Psoas muscle (tissue), 8 donors: ENCODE measurements around the gene COL4A2. TPM values are rescaled to one million over a fixed set of nuclear protein-coding genes. Genes with fewer than 3 reads are reported as not detected.
"Not testable (repeated sequence)": the region's sequence is repeated elsewhere in the genome, so short reads cannot be mapped to it uniquely, and the experiment has no call there.

Experiments used
- ATAC-seq, 4 donors: fragments of 200-7000 bp; cut with Tn5 transposase; one replicate each; pipeline ENCODE4 v1.9.1; 2020; ENCODE audit warnings: moderate library complexity in 3 of 4, mild to moderate bottlenecking in 2 of 4
- DNase-seq, 2 donors: peaks; one replicate each; pipeline ENCODE4 v3.0.0-alpha.2; 2020
- H3K27ac ChIP-seq: fragments of 200-600 bp; one replicate; pipeline ENCODE4 v1.8.0; 2022
- H3K27me3 ChIP-seq, 3 donors: fragments of 200-600 bp in 1 of 3; one replicate each; pipeline versions ENCODE4 v1.6.1 to v1.8.0; 2013 to 2022; ENCODE audit warnings: low read length in 2 of 3, mild to moderate bottlenecking in 2 of 3, moderate library complexity in 1 of 3; ENCODE audit not compliant: insufficient read depth in 3 of 3
- H3K36me3 ChIP-seq, 2 donors: fragments of 200-600 bp in 1 of 2; one replicate each; pipeline versions ENCODE4 v1.6.1 to v1.8.0; 2013 to 2022; ENCODE audit warnings: low read depth in 1 of 2, mild to moderate bottlenecking in 1 of 2, moderate library complexity in 1 of 2; ENCODE audit not compliant: insufficient read depth in 1 of 2
- H3K4me1 ChIP-seq: fragments of 200-600 bp; one replicate; pipeline ENCODE4 v1.8.0; 2022
- H3K4me3 ChIP-seq: fragments of 200-600 bp; one replicate; pipeline ENCODE4 v1.8.0; 2022; ENCODE audit warnings: mild to moderate bottlenecking
- H3K9me3 ChIP-seq: fragments of 200-600 bp; one replicate; pipeline ENCODE4 v1.8.0; 2022
- CTCF ChIP-seq: fragments of 200-600 bp; IDR thresholded peaks from one replicate; pipeline ENCODE4 v1.8.0; 2022; ENCODE audit warnings: antibody characterized with exemption
- WGBS, 3 donors: extraction: QIAGEN DNeasy Blood & Tissue Kit; methylation state at CpG; one replicate each; pipeline versions ENCODE4 v1.1.6 to v1.1.7; 2013; 5-methylcytosine and 5-hydroxymethylcytosine counted together
- intact Hi-C, 2 donors: fragments of 100-400 bp; cut with DNase I; formaldehyde crosslinking; loops; one replicate each; pipeline versions ENCODE4 v1.11.0 to v1.14.2; 2022
- polyA plus RNA-seq, 3 donors: library from polyadenylated mRNA; stranded (reverse); fragments of 200-250 nt; gene quantifications; one replicate each; pipeline ENCODE4 v1.2.3, GENCODE V29; 2013
- total RNA-seq, 4 donors: library from RNA; stranded (reverse); fragmentation: NEBNext Ultra II Directional in 2 of 4; extraction: Animal tissue kit (Norgen Biotek cat#: 25700) in 2 of 4; gene quantifications; one replicate each; pipeline versions ENCODE4 v1.2.1 to v1.2.4, GENCODE V29; 2021 to 2023
- donor health status: healthy with polysubstance abuse.
- donor health status: DM: no; HTN: no; CAD: no; lungs with moderate emphysema.
- donor health status: Bipolar disorder and iron deficiency.
- donor health status: healthy.
- donor health status: DM: yes; HTN: yes; CAD: no.
- donor health status: DM: no; HTN: no; CAD: no.
- donor health status: DM: no; HTN: no; CAD: no.
- donor health status: DM: yes; HTN: yes; CAD: no.

The COL4A2 gene
- total and polyA plus RNA-seq, 7 donors: 25.8 to 84.5 (median 57.8) TPM

DNA sequence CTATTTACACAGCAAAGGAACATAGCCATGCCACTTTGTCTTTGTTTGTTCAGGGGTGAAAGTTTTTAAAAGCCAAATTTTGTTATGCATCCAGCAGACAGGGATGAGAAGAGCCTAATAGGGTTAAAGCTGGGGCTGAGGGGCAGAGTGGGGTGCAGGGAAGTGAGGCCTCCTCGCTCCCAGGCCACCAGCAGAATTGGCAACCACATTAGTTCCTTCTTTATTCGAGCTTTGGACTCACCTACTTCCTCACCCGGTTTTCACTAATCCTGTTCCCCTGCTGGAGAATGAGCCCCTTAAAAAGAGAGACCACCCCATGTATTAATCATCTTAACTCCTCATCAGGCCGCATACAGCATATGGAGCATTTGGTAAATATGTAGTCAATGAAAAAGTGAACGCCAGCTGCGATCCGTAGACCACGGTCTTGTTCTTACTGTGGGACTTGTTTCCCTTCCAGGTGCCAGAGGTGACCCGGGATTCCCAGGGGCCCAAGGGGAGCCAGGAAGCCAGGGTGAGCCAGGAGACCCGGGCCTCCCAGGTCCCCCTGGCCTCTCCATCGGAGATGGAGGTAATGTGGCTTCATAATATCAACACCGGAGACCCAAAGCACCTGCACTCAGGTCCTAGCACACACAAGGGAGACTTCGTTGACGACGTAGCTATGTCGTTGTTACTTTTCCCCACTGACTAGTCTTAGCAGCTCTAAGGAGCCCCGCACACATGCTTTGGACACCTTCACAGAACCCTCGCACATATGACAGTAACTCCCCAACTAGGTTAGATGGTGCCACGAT lies 142.3 kb downstream of the COL4A2 start:
- 83 to 86% (median 84%) methylated on average over 19 of the region's 19 CpGs for WGBS, 3 donors
- Histone ChIP-seq H3K4me1 (no peaks in the 10 kb centered on the region), H3K27ac (no peak overlapping the region), H3K9me3 (no peaks in the 10 kb centered on the region), H3K27me3 (no peaks in the 10 kb centered on the region), H3K36me3 (peaks cover 0 to 50% of the 10 kb centered on the region in 2 donors), H3K4me3 (no peak overlapping the region)
- no peak for ATAC-seq
- intact Hi-C loops: loop anchor here in 1 of 2 donors (10.0 kb wide), 1 partner anchor 365 kb away; no protein-coding TSS in a partner anchor
- TF ChIP-seq CTCF: no peak
- DNase-seq: no peak

DNA sequence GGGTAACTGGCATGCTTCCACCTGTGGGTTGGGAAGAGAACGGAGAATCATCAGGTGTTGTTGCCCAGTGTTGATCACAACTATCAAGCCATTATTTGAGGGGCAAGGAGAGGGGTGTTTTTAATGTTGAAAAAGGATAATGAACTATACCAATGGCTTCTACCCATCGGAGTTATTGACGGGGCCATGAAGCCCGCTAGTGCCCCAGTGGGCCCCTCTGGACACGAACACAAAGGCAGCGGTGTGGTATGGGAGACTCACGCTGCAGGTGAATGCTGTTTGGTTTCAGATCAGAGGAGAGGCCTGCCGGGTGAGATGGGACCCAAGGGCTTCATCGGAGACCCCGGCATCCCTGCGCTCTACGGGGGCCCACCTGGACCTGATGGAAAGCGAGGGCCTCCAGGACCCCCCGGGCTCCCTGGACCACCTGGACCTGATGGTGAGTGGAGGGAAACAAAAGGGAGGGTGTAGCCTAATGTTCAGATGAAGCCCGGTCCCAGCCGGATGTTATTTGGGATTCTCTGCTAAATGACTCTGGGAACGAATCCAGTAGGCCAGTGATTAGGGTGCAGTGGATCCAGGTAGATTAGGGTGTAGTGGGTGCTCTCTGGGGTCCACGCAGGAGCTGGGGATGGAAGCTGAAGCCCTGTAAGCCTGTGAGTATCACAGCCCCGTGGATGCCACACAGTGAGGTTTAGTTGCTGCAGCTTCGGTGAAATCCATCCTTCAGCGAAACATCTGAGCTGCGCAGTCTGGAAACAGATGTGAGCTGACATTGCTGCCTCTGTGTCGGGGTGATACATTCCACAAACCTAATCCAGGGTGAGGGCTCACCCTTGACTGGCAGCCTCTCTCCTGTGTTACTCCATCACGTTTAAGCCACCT lies 143.2 kb downstream of the COL4A2 start:
- ATAC-seq: no peak
- H3K4me3 ChIP-seq: no peak overlapping the region
- no peak for TF ChIP-seq CTCF
- peaks cover 0 to 50% of the 10 kb centered on the region in 2 donors for H3K36me3 ChIP-seq
- DNase-seq: peak in 1 of 2 donors; percentile 36
- H3K4me1 ChIP-seq: no peaks in the 10 kb centered on the region
- H3K27ac ChIP-seq: no peak overlapping the region
- H3K9me3 ChIP-seq: no peaks in the 10 kb centered on the region
- intact Hi-C loops: loop anchor here in 1 of 2 donors (10.0 kb wide), 1 partner anchor 365 kb away; no protein-coding TSS in a partner anchor
- no peaks in the 10 kb centered on the region for H3K27me3 ChIP-seq
- 85 to 88% (median 85%) methylated on average over 24 of the region's 24 CpGs for WGBS, 3 donors

- H3K9me3 ChIP-seq: no peaks in the 10 kb centered on the region
- no peak overlapping the region for H3K27ac ChIP-seq
- intact Hi-C loops: loop anchor here in 1 of 2 donors (10.0 kb wide), 1 partner anchor 364 kb away; no protein-coding TSS in a partner anchor
- no peak for ATAC-seq
- no peak for TF ChIP-seq CTCF
- WGBS, 3 donors: 84 to 90% (median 87%) methylated on average over 12 of the region's 12 CpGs
- peaks cover 0 to 42% of the 10 kb centered on the region in 2 donors for H3K36me3 ChIP-seq
- DNase-seq: peak in 1 of 2 donors; percentile 30
- no peaks in the 10 kb centered on the region for H3K4me1 ChIP-seq
- no peak overlapping the region for H3K4me3 ChIP-seq
- H3K27me3 ChIP-seq: no peaks in the 10 kb centered on the region
Observed at GRCh38 chr13:110450941-110451730, 144.1 kb downstream of the COL4A2 start.

DNA sequence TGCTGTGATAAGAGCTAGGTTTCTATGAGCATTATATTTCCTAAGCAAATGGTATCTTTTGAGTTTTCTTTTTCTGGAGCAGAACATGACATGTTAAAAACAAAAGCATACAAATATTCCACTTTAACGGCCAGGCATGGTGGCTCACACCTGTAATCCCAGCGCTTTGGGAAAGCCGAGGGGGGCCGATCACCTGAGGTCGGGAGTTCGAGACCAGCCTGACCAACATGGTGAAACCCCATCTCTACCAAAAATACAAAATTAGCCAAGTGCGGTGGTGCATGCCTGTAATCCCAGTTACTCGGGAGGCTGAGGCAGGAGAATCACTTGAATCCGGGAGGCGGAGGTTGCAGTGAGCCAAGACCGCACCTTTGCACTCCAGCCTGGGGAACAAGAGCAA lies 146.0 kb downstream of the COL4A2 start:
- not testable (repeated sequence) for H3K27me3 ChIP-seq, H3K27ac ChIP-seq, H3K4me3 ChIP-seq, ATAC-seq, H3K4me1 ChIP-seq, H3K9me3 ChIP-seq
- peak in 1 of 2 donors; percentile 33 for DNase-seq
- 93 to 98% (median 94%) methylated on average over 11 of the region's 11 CpGs for WGBS, 3 donors
- H3K36me3 ChIP-seq: peaks cover 0 to 37% of the 10 kb centered on the region in 2 donors
- intact Hi-C loops: loop anchor here in 1 of 2 donors (10.0 kb wide), 1 partner anchor 362 kb away; no protein-coding TSS in a partner anchor
